OCI-LY7 (cell line): ENCODE results near the gene SOX14. TPM values are rescaled to one million over a fixed set of nuclear protein-coding genes. Genes with fewer than 3 reads are reported as not detected.

Source experiments
- BruUV-seq: library from RNA; stranded (reverse); fragments of 400-500 nt; replicated peaks from 2 replicates; lab custom pipeline; 2021; lab: Mats Ljungman, UMichigan
- CTCF ChIA-PET: fragments of 300-600 bp; sonication (Branson Sonifier 250); formaldehyde crosslinking; loops from one replicate; lab custom pipeline; 2022; ENCODE audit warnings: antibody characterized with exemption; ENCODE audit not compliant: unreplicated experiment; lab: Charles Lee
- POLR2A ChIA-PET: fragments of 300-600 bp; sonication (Branson Sonifier 250); formaldehyde crosslinking; loops from one replicate; lab custom pipeline; 2022; ENCODE audit warnings: antibody characterized with exemption; lab: Charles Lee
- DNase-seq: peaks from one replicate; pipeline ENCODE4 v3.0.0-alpha.2; 2015; ENCODE audit warnings: low spot score
- H2AFZ ChIP-seq: fragments of 200-600 bp; sonication (generic), shearing (Covaris generic); 2 replicates; pipeline ENCODE4 v1.6.1; 2014; ENCODE audit warnings: mild to moderate bottlenecking, antibody characterized with exemption, low read length, moderate library complexity
- H3K27ac ChIP-seq: fragments of 200-600 bp; sonication (generic); 2 replicates; pipeline ENCODE4 v1.5.1; 2014; ENCODE audit warnings: mixed run types, low read depth, mild to moderate bottlenecking, moderate library complexity, low read length, inconsistent platforms; ENCODE audit not compliant: poor library complexity, severe bottlenecking
- H3K36me3 ChIP-seq: fragments of 200-600 bp; sonication (generic); 2 replicates; pipeline ENCODE4 v1.6.1; 2014; ENCODE audit warnings: mild to moderate bottlenecking, antibody characterized with exemption, low read length, moderate library complexity, mixed read lengths; ENCODE audit not compliant: insufficient read depth
- H3K4me1 ChIP-seq: fragments of 200-600 bp; sonication (generic); 2 replicates; pipeline ENCODE4 v1.5.1; 2014; ENCODE audit warnings: mild to moderate bottlenecking, low read length; ENCODE audit not compliant: insufficient read depth, poor library complexity, severe bottlenecking
- H3K4me2 ChIP-seq: fragments of 200-600 bp; sonication (generic); 2 replicates; pipeline ENCODE4 v1.6.1; 2014; ENCODE audit warnings: mild to moderate bottlenecking, low read length
- H3K4me3 ChIP-seq: fragments of 200-600 bp; sonication (generic); 2 replicates; pipeline ENCODE4 v1.5.1; 2014; ENCODE audit warnings: mild to moderate bottlenecking, low read depth, low read length; ENCODE audit not compliant: poor library complexity, severe bottlenecking
- H3K79me2 ChIP-seq: fragments of 200-600 bp; sonication (generic); 2 replicates; pipeline ENCODE4 v1.6.1; 2016; ENCODE audit warnings: low read depth, mild to moderate bottlenecking, low read length, moderate library complexity, mixed read lengths; ENCODE audit not compliant: insufficient read depth
- H3K9me2 ChIP-seq: fragments of 200-600 bp; sonication (generic); 2 replicates; pipeline ENCODE4 v1.6.1; 2016; ENCODE audit warnings: mild to moderate bottlenecking, low read length, mixed read lengths; ENCODE audit not compliant: insufficient read depth
- H3K9me3 ChIP-seq: fragments of 200-600 bp; sonication (generic); 2 replicates; pipeline ENCODE4 v1.6.1; 2014; ENCODE audit warnings: mild to moderate bottlenecking, mixed run types, low read length, mixed read lengths
- H4K20me1 ChIP-seq: fragments of 200-600 bp; sonication (generic); 2 replicates; pipeline ENCODE4 v1.6.1; 2014; ENCODE audit warnings: mild to moderate bottlenecking, antibody characterized with exemption, low read length, moderate library complexity, mixed read lengths; ENCODE audit not compliant: insufficient read depth
- CTCF ChIP-seq: fragments of 200-600 bp; sonication (generic); conservative IDR thresholded peaks from 2 replicates; pipeline ENCODE4 v1.5.1; 2014; ENCODE audit warnings: mild to moderate bottlenecking, antibody characterized with exemption, low read length, moderate library complexity, mixed read lengths
- EZH2phosphoT487 ChIP-seq: fragments of 200-600 bp; sonication (generic); IDR thresholded peaks from 2 replicates; pipeline ENCODE4 v1.6.1; 2018; ENCODE audit warnings: low read depth, borderline replicate concordance, mild to moderate bottlenecking, mixed run types, antibody characterized with exemption, low read length, moderate library complexity, mixed read lengths
- intact Hi-C: fragments of 100-400 bp; cut with micrococcal nuclease; formaldehyde crosslinking; loops from one replicate; pipeline ENCODE4 v1.10.0; 2022; ENCODE audit not compliant: unreplicated experiment
- total RNA-seq, 2 experiments: library from RNA; depleted of rRNA in 1 of 2; stranded (reverse); fragments of >200 nt in 1 of 2; shearing (Covaris generic) in 1 of 2; gene quantifications; 2 replicates each; pipeline ENCODE4 v1.2.3, GENCODE V29; 2014 to 2022

SOX14 gene
- total RNA-seq, 2 experiments from 2014 or later: not detected

DNA sequence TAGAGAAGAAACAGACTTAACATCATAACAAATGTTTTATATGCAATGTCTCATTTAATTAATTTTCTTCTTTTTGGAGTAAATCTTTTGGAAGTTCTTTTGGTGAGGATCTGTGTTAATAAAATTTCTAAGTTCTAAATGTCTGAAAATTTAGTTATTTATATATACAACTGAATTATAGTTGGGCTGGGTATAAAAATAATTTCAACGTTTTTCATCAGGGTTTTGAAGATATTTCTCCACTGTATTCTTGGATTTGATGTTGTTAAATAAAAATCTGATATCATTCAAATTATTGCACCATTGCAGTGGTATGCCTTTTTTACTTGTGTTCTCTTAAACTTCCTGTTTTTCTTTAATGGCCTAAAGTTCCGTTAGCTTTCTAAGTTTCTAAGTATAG lies 26.9 kb upstream of the SOX14 start:
- intact Hi-C loops: no loop called here
- H3K4me1 ChIP-seq: no peaks in the 10 kb centered on the region
- H3K9me3 ChIP-seq: peaks cover 6% of the 10 kb centered on the region; the same call in 1 of the 2 replicates
- TF ChIP-seq CTCF (no peak), EZH2phosphoT487 (no peak)
- ChIA-PET CTCF (no interaction called here), POLR2A (no interaction called here)
- no peaks in the 10 kb centered on the region for H3K9me2 ChIP-seq
- no peak overlapping the region for H3K4me3 ChIP-seq
- no peak overlapping the region for H3K27ac ChIP-seq
- no peak overlapping the region for H2AFZ ChIP-seq
- H3K79me2 ChIP-seq: no peaks in the 10 kb centered on the region
- H4K20me1 ChIP-seq: no peaks in the 10 kb centered on the region
- no TSS peak for BruUV-seq
- no peak for DNase-seq
- H3K4me2 ChIP-seq: no peak overlapping the region
- H3K36me3 ChIP-seq: no peaks in the 10 kb centered on the region

DNA sequence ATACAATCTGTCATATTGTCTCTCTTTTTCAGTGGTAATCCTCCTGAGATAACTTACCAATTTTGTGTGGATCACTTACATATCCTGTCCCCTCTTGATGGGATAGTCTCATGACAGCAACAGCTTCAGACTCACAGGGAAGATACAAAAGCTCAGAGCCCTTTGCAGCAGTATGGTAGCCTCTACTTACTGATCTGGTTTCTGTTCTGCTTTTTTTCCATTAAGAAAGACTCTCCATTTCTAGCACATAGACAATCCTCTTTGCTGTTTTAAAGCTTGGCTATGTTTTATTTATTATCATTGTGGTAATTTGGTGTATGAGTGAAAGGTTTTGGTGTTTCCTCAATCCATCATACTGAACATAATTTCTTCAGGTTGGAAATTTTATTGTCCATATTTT lies 25.4 kb upstream of the SOX14 start:
- CTCF ChIA-PET: no interaction called here
- no TSS peak for BruUV-seq
- H2AFZ ChIP-seq: no peak overlapping the region
- no peaks in the 10 kb centered on the region for H3K9me2 ChIP-seq
- H3K27ac ChIP-seq: no peak overlapping the region
- POLR2A ChIA-PET: no interaction called here
- TF ChIP-seq EZH2phosphoT487: no peak
- no peaks in the 10 kb centered on the region for H3K79me2 ChIP-seq
- H4K20me1 ChIP-seq: no peaks in the 10 kb centered on the region
- no peak for DNase-seq
- peaks cover 6% of the 10 kb centered on the region; the same call in 1 of the 2 replicates for H3K9me3 ChIP-seq
- H3K36me3 ChIP-seq: no peaks in the 10 kb centered on the region
- no peaks in the 10 kb centered on the region for H3K4me1 ChIP-seq
- H3K4me2 ChIP-seq: no peak overlapping the region
- H3K4me3 ChIP-seq: no peak overlapping the region
- intact Hi-C loops: no loop called here

- intact Hi-C loops: no loop called here
- CTCF ChIA-PET: no interaction called here
Measured at GRCh38 chr3:137743608-137744007, 20.5 kb upstream of the SOX14 start.

More at GRCh38 chr3:137743608-137744007, 20.5 kb upstream of the SOX14 start:
- no peak for DNase-seq
- Histone ChIP-seq H3K36me3 (no peaks in the 10 kb centered on the region), H4K20me1 (no peaks in the 10 kb centered on the region), H3K4me3 (no peak overlapping the region), H3K4me1 (no peaks in the 10 kb centered on the region), H2AFZ (no peak overlapping the region), H3K27ac (no peak overlapping the region), H3K79me2 (no peaks in the 10 kb centered on the region), H3K9me3 (no peaks in the 10 kb centered on the region), H3K4me2 (no peak overlapping the region), H3K9me2 (no peaks in the 10 kb centered on the region)
- TF ChIP-seq CTCF (no peak), EZH2phosphoT487 (no peak)
- POLR2A ChIA-PET: no interaction called here
- no TSS peak for BruUV-seq
